NCI-H1417 (cell line): ENCODE results near the gene NOC2L.
"Not testable (repeated sequence)": the region's sequence is repeated elsewhere in the genome, so short reads cannot be mapped to it uniquely, and the experiment has no call there.

Experiments
- DNase-seq, 3 experiments: peaks; one replicate each; lab custom pipeline; 2025; lab: John Stamatoyannopoulos, UW

NOC2L gene

DNA sequence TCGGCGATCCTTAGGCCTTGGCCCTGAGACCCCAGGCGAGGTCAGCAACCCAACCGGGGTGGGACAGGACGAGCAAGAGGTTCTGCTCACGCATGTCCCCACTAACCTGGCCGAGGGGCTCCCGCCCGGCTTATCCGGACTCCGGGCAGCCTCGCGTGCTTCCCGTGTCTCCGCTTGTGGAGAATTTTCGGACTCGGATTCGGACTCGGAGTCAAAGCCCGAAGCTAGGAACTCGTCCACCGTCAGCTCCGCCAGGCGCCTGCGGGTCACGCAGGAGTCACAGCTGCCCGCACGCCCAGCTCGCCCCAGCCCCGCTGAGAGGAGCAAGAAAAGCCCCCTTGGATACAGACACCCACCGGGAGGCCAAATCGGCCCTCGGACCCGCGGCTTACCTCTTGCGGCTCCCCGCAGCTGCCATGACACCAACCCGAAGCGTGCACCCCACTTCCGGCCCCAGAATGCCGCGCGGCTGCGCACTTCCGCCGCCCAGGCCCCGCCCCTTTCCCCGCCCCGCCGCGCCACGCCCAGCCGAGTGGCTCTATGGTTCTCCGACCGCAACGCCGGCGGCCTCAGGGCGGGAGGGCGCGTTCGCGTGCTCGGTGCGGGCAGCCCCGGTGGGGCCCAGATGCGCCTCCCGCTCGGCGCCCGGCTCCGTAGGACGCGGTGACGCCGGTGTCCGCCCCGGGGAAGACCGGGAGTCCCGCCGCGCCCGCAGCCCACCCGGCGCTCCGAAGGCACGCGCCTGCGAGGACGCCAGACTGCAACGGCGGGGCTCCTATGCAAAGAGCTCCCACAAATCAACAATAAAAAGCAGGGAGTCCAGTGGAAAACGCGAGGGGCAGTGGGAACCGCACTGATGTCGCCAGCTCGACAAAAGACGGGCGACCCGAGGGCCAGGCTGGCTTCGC is at the start of gene NOC2L:
TSS of gene NOC2L (minus strand) at position 434 of the 908 bp plus-strand sequence. CDS start at position 418, 16 bp downstream.
- peak; percentile 85 to 96 (median 89) for DNase-seq

DNA sequence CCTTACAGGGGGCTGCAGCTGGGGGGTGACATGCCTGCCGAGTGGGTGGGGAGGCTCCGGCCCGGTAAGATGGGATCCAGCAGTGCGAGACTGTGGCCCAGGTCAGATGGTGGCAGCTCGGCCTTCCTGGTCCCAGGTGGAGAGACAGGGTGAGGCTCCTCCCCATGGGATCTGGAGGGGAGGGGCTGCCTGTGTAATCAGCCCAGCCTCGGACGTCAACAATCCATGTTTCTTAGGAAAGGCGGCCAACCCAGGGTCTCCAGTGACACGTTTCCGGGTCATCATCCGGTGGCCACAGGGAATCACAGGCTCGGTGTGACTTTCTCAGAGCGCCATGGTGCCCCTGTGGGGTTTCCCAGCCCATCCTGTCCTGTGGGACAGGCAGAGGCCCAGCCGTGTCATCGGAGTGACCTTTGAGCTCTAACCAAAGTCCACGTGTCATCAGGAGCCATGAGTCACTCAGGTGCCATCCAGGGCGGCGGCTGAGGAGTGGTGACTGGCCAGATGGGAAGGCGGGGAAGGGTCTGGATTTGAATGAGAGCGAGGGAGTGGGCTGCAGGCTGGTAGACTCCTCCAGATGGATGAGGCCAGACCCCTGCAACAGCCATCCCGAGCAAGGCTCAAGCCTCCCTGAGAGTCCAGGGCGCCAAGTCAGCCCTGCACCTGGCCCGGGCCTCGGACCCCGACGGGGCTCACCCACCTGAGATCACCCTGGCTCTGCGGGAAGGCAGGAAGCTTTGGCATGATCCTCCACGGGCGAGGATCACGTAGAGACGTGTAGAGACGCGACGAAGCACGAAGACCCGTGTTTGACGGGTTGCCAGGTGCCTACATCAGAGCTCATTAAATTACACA is 47.5 kb upstream of the NOC2L start:
- DNase-seq, result no peak

DNA sequence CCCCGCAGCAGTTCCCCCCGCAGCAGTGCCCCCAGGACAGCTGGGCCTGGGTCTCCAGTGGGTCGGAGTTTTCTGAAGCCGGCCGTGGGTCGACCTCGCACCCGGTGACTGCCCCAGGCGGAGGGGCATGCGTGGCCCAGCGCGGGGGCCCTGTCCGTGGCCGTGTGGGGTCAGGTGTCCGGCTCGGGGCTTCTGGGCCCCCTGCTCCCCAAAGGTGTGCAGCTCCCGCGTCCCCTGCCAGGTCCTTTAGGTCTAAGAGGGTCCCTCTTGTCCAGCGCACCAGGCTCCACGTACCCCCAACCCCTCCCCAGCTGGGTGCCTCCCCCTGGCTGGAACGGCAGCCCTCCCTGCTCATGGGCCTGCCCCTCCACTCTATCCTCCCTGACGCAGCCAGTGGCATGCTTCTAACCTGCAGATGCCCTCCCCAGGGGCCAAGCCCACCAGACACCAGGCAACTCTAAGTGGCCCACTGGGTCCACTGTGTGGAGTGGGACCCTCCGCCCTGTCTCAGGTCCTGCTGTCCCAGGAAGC is 46.8 kb upstream of the NOC2L start:
- DNase-seq, result no peak

DNA sequence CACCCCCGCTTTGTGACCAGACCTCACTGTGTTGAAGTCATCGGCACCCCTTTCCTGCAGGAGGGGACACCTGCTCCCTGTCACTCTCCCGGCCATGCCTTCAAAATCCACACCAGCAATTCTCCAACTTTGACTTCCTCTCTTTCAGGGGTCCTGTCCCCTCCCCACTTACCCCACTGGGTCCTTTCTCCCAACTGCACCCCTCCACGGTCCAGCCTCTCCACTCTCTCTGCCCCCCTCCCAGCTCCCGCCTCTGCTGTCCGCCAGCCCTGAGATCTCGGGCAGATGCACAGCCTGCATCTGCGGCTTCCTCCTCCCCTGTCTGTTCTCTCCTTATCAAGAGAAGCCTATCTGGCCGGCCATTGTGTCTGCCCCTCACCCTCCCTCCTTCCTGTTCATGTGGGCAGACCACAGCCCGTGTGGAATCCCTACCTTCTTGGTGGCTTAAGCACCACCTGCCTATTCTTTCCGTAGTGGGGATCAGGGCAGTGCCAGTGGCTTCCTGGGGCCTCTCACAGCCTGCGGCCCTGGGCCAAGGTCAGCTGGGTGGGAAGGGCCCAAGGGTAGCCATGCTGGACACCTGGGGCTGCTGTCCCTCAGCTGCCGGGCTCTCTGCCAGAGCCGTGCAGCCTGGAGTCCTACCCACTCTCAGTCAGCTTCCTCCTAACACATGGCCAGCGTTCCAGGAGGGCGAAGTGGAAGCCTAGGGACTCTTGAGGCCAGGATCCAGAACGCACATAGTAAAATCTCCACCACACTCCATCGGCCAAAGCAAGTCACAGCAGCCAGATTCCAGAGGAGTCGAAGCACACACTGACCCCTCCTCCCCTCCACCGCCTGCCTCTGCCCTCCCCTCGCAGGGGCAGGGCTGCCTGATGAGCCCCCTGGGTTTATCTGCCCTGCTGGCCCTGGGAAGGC is 46.0 kb upstream of the NOC2L start:
- DNase-seq, result peak in 1 of 3 experiments; percentile 38

DNA sequence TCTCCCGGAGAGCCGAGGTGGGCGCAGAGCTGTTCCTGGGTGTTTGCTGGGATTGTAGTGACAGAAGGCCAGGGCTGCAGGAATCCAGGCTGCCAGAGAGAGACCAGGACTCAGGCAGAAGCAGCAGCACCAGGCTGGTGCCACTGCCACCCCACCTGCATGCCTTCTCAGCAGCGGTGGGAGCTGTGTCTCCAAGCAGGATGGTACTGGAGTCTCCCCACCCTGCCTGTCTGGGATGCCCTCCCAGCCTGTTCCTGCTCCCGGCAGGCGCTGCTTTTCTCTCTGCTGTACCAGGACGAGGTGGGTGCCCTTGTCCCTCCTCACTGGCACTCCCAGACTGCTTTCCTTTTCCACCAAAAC is 45.3 kb upstream of the NOC2L start:
- no peak for DNase-seq

DNA sequence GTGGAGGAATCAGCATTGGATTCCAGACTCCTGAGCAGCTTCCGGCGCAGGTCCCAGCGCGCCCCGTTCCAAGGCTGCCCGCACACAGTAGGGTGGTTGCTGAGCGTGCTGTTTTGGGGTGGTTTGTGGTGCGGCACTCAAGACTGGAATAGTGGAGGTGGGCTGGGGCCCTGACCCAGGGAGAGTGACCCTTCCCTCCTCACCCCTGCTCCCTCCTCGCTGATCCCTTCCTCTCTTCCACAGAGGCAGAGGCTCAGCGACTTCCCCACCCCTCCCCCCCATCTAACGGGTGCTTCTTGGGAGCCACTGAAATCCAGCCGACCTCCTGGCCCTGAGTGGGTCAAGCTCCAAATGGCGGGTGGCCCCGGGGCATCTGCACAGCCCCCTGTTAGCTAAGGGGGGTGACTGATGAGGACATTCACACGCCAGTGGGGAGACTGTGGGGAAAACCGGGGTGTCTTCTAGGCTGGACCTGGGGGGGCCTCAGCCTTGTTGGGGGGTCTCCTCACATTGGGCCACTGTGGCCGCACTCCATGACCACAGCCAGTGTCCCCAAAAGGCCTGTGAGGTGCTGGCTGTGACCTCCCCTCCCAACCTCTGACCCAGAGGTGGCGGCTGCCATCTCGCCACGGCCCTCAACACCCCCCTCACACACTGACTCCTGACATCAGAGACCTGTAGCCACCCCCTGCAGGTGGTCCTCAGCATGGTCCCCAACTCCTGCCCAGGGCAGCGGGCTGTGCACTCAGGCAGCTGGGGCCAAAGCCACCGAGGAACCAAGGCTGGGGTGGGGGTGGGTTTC is 44.8 kb upstream of the NOC2L start:
- DNase-seq, result no peak

DNA sequence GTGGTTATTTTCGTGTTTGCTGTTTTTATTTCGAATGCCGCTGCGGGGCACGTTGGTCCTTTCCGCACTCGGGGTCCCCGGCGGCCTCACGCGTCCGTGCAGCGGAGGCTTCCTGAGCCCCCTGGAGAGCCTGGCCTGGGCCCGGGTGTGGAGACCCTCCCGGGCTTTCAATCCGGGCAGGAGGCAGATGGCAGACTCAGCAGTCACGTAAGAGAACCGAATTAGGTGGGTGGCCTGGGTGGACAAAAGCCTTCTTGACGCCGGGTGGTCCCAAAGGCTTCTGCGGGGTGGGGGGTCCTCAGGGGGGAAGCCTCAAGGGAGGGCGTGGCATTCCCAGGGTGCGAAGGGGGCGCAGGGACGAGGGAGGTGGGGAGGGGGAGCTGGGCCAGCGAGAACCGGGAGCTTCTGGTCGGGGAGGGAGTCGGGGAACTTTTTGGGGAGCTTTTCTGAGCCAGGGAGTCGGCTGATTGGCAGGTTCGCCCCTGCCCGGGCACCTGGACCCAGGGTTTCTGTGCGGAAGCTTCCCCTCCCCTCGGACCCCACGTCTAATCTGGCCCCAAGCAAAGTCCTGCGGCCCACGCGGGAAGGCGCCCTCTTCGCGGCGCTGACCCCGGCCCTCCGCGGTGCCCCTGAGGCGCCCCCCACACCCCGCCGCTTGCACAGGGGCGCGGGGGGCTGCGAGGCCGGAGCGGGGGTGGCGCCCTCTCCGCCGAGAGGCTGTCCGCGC is 42.2 kb upstream of the NOC2L start:
- DNase-seq, result no peak

DNA sequence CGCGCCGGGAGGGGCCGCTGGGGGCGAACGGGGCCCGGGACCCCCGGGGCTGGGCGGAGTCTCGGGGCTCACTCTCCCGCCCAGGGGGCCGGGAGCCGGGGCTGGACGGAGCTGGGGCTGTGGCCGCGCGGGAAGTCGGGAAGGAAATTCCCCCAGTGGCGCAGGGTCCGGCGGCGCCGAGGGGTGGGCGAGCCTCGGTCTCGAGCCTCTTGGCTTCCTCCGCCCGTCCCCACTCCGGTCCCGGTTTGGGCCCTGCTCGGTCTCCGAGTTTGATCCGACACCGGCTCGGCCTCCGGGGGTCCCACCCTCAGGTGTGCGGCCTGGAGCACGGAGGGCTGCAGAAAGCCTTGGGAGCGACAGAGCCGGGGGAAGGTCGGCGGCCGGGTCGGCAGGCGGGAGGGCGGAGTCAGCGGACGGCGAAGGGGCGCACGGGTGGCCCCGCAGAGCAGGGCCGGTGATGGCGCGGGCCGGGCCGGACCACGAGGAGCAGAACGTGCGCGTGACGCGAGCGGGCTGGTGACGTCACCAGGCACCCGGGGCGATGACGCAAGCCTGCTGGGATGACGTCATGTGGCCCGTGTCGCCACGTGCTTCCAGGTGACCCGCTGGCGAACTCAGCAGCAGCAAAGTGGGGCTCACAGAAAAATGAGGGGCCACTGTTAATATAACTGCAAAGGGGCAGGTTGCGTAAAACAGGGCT is 41.5 kb upstream of the NOC2L start:
- peak in 2 of 3 experiments; percentile 82 to 87 for DNase-seq

DNA sequence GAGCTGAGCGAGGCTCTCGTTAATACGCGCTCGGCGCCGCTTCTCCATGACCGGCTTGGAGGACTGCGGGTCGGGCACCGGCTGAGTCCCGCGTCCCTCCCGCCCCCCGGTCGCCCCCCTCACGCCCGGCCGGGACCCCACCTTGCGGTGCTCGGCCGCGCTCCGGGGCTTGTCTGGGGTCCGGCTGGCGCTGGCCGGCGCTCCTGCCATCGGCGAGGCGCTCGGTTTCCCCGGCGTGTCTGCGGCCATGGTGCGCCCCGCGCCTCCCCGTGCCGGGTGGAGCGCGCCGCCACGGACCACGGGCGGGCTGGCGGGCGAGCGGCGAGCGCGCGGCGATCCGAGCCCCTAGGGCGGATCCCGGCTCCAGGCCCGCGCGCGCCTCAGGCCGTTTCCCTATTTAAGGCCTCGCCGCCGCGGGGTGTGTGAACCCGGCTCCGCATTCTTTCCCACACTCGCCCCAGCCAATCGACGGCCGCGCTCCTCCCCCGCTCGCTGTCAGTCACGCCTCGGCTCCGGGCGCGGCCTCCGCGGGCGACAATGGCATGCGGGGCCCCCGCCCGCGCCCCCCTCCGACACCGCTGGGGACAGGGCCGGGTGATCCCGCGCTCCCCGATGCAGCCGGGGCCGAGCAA is 40.8 kb upstream of the NOC2L start, which contains the start of gene HES4:
TSS of gene HES4 (minus strand) at position 373 of the 632 bp plus-strand sequence. CDS start at position 249, 124 bp downstream.
- DNase-seq, result peak; percentile 48 to 87 (median 87)

DNA sequence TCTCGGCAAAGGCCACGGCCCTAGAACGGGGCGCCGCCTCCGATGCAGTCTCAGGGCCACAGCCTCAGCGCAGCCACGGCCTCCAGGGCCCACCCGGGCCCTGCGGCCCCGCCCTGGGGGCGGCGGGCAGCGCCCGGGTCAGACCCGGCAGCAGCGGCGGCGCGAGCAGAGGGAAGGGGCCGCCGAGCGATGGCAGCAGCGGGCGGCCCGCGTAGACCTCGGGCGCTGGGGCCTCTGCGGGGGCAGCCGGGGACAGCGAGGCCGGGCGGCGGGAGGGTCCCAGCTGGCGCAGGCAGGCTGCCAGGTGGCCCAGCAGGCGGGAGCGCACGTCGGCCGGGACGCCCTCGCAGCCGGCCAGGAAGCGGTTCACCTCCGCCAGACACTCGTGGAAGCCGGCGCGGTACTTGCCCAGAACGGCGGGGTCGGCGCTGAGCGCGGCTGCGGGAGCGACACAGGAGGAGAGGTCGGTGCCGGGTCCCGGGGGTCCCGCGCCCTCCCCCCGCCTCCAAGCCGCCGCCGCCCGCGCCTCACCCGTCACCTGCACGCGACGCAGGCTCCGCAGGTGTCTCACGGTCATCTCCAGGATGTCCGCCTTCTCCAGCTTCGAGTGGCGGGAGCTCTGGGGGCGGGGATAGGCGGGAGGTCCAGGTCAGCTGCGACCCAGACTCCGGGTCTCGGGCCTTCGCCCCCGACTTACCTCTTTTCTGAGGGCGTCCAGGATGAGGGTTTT is 40.1 kb upstream of the NOC2L start:
- peak in 2 of 3 experiments; percentile 60 to 67 for DNase-seq

DNA sequence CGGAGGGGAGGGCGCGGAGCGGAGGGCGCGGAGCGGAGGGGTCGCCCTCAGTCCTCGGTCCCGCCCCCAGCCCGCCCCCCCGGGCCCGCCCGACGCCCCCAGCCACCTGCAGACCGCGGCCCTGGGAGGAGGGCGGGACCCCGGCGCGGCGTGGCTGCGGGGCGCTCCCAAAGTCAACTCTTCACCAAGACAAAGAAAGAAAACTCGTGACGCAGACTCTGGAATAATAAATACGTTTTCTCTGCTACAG is 39.6 kb upstream of the NOC2L start:
- DNase-seq, result peak in 2 of 3 experiments; percentile 57 to 73

DNA sequence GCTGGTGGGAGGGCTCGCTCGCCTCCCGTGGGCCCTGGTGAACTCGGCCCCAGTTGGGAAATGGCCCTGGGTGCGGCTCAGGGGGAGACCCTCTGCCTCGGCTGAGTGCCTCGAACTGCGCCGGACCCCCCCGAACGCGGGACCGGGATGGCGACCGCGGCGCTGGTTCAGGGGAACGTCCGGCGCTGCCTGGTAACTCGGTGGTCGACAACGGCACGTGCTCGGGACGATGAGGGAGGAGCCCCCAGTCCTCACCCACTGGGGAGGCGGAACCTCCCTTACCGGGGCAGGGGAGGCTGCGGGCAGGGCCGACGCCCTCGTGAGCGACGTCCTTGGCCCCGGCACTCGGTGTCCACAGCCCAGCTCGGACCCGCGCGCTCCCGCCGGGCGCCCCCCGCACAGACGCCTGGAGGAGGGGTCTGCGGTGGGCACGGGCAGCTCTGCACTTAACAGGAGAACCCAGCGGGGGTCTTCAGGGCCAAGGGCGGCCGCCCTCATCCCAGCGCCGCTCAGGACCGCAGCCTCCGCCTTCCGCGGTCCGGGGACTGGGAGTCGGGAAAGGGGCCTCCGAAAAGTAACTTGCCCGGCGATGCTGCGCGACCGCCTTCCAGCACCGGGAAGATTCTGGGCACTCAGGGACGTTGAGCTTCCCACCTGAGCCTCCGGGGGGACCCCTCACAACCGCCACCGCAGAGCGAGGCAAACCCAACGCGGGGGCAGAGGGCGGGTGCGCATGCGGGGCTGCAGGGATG is 39.1 kb upstream of the NOC2L start:
- DNase-seq, result no peak

DNA sequence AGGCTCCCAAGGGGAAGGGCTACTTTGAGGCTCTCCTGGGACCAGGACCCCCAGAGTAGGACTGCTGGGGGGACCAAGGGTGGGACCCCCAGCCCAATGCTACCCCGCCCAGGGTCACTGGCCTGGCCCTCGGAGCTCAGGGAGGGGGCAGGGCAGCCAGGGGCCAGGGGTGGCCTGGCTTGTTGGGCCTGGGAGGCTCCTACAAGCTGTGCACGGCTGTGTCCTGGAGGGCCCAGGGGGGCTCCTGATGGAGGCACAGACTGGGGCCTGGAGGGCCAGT is 38.6 kb upstream of the NOC2L start:
- DNase-seq, result no peak

DNA sequence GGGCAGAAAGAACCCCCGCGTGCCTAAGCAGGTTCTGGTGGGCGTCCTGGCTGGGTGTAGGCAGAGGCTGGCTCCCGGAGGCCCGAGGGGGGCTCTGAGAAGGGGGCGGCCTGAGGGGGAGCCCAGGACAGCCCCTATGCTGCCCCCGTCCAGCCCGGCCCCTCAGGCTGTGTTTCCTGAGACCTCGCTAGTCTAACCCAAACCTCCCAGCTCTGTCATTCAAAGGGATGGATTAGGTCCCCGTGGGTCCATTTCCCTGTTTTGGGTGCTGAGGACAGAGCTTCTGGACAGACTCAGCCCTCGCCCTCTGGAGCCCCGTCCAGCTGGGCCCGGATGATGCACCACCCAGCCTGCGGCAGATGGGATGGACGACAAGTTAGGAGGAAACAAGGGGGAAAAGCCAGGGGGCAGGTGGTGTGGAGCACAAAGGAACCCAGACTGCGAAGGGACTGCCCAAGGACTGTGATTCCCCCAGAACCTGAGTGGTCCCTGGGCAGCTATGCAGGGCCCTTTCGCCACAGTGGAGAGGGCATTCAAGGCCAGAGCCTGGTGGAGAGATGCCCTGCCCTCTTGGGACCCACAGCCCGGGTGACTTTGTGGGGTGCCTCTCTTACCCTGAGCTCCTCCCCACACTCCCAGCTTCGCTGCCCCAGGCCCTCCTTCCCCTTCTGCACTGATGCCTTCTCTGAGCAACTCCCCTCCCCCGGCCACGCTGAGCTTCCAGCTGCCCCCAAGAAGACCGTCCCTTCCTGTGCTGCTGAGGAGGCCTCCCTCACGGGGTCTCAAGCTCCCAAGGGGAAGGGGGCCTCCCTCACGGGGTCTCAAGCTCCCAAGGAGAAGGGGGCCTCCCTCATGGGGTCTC is 38.0 kb upstream of the NOC2L start:
- DNase-seq, result no peak

DNA sequence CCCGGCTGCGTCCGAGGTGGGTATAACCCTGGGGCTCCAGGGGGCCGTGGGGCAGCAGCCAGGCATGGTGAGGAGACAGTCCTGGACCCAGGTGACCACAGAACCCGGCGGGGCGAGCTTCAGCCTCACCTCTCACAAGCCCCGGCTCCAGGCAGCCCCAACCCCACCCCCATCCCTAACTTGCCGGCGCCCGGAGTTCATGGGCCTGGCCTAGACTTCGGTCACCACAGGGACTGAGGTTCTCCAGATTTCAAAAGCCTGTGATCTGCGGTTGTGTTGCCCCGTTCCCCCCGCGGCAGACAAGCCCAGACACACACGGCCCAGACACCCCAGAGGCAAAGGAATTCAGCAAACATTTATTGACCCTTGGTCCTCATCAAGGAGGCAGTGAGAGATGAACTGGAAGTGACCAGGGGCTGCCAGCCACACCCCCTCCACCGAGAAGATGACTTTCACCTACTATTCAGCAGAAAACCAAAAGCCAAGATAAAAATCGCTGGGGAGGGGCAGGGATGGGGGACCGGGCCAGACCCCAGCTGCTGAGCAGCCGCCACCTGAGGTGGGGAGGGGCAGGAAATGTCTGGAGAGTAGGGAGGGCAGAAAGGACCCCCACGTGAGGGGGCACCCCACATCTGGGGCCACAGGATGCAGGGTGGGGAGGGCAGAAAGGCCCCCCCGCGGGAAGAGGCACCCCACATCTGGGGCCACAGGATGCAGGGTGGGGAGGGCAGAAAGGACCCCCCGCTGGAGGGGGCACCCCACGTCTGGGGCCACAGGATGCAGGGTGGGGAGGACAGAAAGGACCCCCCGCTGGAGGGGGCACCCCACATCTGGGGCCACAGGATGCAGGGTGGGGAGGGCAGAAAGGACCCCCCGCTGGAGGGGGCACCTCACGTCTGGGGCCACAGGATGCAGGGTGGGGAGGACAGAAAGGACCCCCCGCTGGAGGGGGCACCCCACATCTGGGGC is 36.9 kb upstream of the NOC2L start:
- DNase-seq, result no peak

DNA sequence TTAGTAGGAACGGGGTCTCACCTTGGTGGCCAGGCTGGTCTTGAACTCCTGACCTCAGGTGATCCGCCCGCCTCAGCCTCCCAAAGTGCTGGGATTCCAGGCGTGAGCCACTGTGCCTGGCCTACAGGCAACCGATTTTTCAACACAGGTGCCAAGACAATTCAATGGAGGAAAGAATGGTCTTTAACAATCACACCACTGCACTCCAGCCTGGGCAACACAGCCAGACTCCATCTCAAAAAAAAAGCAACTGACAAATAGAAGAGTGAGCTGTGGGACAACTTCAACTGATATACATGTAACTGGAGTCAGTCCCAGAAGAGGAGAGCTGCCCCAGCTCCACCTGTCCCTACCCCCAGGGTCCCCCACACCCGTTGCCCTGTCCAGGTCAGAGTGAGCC is 35.5 kb upstream of the NOC2L start:
- DNase-seq, result not testable (repeated sequence)
